Mucosa of gallbladder (tissue), 1 donor: ENCODE results near the gene JMJD6. TPM values are rescaled to one million over a fixed set of nuclear protein-coding genes. Genes with fewer than 3 reads are reported as not detected.
"Not testable (repeated sequence)": the region's sequence is repeated elsewhere in the genome, so short reads cannot be mapped to it uniquely, and the experiment has no call there.

ENCODE experiments used
- DNase-seq: peaks from one replicate; pipeline ENCODE4 v3.0.0-alpha.2; 2020; ENCODE audit warnings: low spot score
- total RNA-seq: library from RNA; stranded (reverse); gene quantifications from one replicate; pipeline ENCODE4 v1.2.1, GENCODE V29; 2021
- donor health status: DM: no; HTN: no; CAD: no.

The JMJD6 gene
- total RNA-seq, 1 donor from 2014 or later, result 34.4 TPM

- DNase-seq, result peak; percentile 57
Observed at GRCh38 chr17:76716146-76716838, 10.1 kb downstream of the JMJD6 start.

DNA sequence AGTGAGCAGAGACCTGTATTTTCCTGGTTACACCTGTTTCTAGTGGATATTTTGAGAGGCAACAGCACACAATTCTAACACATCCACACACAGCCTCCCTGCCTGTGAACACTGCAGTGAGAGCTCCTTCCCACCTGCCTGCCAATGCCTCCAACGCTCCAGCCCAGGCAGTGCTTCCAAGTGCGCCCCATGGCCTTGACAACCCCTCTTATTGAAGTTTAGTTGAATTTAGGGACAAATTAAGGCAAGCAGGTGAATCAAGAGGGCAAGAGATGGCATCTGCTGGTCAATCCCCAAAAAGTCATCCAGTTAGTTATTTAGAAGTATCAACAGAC, 10.9 kb downstream of the JMJD6 start:
- DNase-seq, result no peak

- DNase-seq, result peak; percentile 76
Observed at GRCh38 chr17:76714822-76715495, 11.4 kb downstream of the JMJD6 start.

DNA sequence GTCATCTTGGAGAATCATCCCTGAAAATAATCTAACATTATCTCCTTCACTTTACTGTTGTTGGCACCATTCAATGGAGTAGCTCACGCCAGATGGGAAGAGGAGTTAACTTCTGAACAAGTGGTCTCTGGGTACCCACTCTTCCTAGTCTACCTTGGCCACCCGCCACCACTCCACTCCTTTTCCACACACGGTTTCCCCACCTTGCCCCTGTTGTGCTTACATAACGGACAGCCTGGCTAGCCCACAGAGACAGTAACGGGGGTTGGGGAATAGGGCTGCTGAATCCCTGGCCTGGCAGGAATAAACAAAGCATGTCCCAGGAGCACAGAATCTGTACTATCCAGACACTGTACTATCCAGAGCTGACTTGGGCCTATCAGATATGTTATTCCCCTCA, 12.1 kb downstream of the JMJD6 start:
- DNase-seq, result no peak

GRCh38 chr17:76713765-76714164, 12.6 kb downstream of the JMJD6 start:
- DNase-seq, result no peak

DNA sequence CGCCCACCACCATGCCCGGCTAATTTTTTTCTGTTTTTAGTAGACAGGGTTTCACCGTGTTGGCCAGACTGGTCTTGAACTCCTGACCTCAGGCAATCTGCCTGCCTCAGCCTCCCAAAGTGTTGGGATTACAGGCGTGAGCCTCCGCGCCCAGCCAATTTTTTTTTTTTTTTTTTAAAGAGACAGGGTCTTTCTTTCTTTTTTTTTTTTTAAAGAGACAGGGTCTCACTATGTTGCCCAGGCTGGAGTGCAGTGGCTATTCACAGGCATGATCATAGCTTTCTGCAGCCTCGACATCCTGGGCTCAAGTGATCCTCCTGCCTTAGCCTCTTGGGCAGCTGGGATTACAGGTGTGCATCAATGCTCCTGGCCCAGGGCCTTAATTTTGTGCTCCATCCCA, 14.1 kb downstream of the JMJD6 start:
- not testable (repeated sequence) for DNase-seq

GRCh38 chr17:76710863-76711611, 15.4 kb downstream of the JMJD6 start, which contains the start of gene MXRA7:
MXRA7 (minus strand) TSS chr17:76710965; CDS start chr17:76710946, 19 bp downstream.
- DNase-seq, result peak; percentile 49

DNA sequence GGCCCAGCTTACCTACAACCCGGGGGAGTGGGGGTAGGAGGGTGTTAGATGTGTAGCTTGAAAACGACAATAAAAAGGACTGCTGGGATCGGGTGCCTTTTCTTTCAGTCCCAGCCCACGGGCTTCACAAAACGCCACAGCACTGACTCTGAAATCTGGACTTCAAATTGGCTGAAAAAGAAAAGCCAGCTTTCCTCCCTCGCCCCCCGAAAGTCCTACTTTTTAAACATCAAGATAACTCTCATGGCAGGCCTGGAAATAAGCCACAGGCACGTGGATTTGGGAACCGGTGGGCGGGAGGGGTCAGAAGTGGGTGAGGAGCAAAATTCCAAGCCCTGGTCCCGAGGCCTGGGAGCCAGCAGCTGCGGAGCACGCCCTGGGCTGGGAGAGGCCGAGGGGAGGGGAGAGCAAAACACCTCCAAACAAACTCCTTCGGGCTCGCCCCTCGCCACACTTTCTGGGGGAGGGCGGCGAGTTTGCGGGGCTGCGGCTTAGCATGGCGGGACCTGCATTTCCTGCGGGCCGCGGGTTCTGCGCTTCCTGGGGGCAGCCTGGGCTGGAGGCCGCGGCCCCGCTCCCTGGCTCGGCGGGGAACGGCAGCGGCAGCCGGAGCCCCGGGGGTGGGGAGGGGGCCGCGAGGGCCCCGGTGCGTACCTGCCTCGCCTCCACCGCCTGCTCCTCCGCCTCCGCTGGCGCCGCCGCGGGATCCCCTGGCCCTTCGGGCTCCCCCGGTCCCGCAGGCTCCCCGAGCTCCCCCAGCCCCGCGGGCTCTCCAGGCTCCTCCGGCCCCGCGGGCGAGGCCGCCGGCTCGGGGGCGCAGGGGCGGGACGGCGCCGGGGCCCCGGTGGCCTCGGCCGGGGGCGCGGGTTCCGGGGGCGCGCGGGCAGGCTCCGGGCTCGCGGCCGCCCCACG, 16.2 kb downstream of the JMJD6 start:
- not testable (repeated sequence) for DNase-seq

GRCh38 chr17:76709077-76709950, 17.1 kb downstream of the JMJD6 start:
- DNase-seq, result peak; percentile 81

- DNase-seq, result no peak
Observed at GRCh38 chr17:76707985-76708807, 18.2 kb downstream of the JMJD6 start.

GRCh38 chr17:76706817-76707216, 19.6 kb downstream of the JMJD6 start:
- no peak for DNase-seq

DNA sequence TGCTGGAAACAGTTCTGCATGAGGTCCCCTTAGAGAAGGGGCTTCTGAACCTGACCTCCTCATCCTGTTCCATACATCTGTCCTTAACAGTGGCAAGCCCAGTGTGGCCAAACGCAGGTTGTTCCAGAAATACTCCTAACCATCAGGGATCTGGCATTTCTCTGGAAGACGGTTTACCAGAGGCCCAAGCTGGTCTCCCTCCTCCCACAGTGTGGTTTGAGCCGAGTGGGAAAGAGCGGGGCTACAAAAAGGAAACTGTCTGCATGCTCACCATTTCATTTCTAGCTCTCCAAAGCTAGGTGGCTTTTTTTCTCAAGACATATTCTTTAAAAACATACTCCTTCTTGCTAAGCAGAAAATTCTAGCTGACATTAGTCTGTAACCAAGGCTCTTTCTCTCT, 21.6 kb downstream of the JMJD6 start:
- no peak for DNase-seq

DNA sequence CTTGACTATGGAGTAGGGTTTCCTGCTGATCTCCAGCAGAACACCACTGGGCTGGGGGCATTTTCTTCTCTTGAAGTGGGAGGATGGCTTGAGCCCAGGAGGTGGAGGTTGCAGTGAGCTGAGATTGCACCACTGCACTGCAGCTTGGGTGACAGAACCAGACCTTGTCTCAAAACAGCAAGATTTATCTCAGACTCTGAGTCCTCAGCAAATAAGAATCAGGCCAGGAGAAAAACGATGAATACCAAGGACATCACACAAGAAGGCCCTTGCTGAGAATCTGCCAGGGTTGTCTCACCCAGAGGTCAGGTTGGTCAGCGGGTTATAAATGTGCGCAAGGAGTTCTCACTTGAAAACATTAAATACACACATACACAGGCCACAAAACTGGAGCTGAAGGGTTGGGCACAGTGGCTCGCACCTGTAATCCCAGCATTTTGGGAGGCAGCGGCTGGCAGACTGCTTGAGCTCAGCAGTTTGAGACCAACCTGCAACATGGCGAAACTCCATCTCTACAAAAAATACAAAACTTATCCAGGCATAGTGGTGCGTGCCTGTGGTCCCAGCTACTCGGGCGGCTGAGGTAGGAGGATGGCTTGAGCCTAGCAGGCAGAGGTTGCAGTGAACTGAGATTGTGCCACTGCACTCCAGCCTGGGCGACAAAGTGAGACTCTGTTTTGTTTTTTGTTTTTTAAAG, 23.3 kb downstream of the JMJD6 start:
- no peak for DNase-seq

- DNase-seq, result no peak
Observed at GRCh38 chr17:76702076-76702475, 24.3 kb downstream of the JMJD6 start.

- DNase-seq, result no peak
Observed at GRCh38 chr17:76701471-76701967, 24.9 kb downstream of the JMJD6 start.

GRCh38 chr17:76700617-76701470, 25.6 kb downstream of the JMJD6 start:
- no peak for DNase-seq

DNA sequence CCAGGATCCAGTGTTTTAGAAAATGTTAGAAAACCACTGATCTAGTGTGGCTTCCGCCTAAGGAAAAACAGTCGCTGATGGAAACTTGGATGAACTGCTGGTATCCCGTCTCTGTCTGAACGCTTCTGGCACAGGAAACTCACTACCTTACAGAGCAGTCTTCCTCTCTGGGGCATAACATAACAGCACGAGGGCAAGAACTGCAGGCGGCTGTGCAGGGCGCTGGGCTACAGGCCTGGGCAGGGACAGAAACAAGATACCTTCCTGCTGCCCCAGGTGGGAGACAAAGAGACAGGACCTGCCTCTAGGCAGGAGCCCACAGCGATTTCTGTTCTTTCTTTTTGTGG, 26.2 kb downstream of the JMJD6 start:
- no peak for DNase-seq

GRCh38 chr17:76698466-76698977, 27.9 kb downstream of the JMJD6 start:
- not testable (repeated sequence) for DNase-seq
